ENCODE measurements around the gene AUTS2.

Gene AUTS2

GRCh38 chr7:69799990-69800389, 201.7 kb downstream of the AUTS2 start:
- H3K27me3 Mint-ChIP-seq (ENCODE audit: low read depth) = no peaks in the 10 kb centered on the region
- no peak overlapping the region for H3K4me3 Mint-ChIP-seq
- peaks cover 36% of the 10 kb centered on the region for H3K4me1 Mint-ChIP-seq
- H3K36me3 Mint-ChIP-seq (ENCODE audit: low read depth) = no peaks in the 10 kb centered on the region
- TF ChIP-seq, protein P1, sequence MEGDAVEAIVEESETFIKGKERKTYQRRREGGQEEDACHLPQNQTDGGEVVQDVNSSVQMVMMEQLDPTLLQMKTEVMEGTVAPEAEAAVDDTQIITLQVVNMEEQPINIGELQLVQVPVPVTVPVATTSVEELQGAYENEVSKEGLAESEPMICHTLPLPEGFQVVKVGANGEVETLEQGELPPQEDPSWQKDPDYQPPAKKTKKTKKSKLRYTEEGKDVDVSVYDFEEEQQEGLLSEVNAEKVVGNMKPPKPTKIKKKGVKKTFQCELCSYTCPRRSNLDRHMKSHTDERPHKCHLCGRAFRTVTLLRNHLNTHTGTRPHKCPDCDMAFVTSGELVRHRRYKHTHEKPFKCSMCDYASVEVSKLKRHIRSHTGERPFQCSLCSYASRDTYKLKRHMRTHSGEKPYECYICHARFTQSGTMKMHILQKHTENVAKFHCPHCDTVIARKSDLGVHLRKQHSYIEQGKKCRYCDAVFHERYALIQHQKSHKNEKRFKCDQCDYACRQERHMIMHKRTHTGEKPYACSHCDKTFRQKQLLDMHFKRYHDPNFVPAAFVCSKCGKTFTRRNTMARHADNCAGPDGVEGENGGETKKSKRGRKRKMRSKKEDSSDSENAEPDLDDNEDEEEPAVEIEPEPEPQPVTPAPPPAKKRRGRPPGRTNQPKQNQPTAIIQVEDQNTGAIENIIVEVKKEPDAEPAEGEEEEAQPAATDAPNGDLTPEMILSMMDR (IDR thresholded peaks at IDR 0.05; ENCODE audit: unreplicated experiment in 3 of 3) = no peak
- no peaks in the 10 kb centered on the region for H3K9me3 Mint-ChIP-seq
- H3K27ac Mint-ChIP-seq = no peak overlapping the region

DNA sequence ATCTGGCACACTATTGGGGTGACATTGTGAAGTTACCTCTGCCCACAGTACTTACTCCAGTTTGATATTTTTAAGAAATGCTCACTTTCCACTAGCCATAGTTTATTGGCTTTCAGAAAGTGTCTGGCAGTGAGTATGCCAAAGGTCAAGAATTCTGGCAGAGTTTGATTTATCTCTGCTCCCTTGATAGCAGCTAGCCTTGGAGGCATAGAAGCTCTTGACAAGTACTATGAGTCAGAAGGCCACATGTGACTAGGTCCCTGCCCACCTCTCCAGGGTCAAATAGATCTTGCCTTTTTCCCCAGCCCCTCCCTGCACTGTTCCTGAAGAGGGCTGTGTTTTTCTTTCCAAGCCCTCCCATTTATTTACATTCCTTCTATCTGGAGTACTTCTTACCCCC, 202.2 kb downstream of the AUTS2 start:
- Mint-ChIP-seq H3K27ac (peak overlapping the region in 1 of 3 experiments; percentile 20), H3K27me3 (ENCODE audit: low read depth) (no peaks in the 10 kb centered on the region), H3K4me3 (no peak overlapping the region)

DNA sequence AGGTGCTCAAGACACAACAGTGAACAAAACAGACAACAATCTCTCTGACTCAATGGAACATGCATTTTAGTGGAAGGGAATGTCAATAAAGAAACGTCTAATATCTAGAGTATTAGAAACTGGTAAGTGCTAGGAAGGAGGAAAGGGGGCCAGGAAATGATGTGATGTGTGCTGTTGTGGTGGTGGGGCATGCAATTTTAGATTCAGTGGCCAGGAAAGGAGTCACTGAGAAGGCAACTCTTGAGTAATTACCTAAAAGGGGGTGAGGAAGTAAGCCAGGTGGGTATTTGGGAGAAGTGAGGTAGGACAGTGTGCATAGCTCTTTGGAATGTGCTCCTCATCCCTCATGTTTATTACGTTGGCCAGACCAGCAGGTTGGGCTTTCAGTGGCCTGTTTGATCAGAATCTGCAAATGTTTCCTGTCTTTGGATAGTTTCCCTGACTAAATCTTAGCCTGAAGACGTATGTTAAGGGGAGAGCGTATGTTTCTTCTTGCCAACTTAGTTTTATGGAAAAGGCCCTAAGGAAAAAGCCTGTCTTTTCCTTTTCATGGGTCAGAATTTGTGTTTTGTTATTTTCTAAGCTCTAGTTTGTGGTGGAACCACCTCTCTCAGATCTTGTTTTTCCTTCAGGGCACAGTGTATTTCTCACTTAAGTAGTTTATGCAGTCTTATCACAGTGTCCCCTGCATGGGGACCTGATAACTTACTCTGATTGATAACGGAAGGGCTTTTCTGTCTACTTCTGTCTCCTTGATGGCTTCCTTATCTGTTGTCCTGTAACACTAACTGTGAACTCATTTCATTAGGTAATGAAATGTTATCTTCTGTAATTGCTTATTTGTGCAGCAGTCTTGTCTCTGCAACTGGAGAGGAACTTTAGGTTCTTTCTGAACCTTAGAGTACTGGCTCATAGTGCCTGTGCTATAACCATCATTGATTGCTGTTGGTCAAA, 203.7 kb downstream of the AUTS2 start:
- no peak overlapping the region for H3K4me3 Mint-ChIP-seq
- TF ChIP-seq, protein P1 (IDR thresholded peaks at IDR 0.05; ENCODE audit: unreplicated experiment in 3 of 3) = no peak
- H3K4me1 Mint-ChIP-seq = peaks cover 40% of the 10 kb centered on the region
- no peaks in the 10 kb centered on the region for H3K36me3 Mint-ChIP-seq (ENCODE audit: low read depth)
- H3K27ac Mint-ChIP-seq = no peak overlapping the region
- no peaks in the 10 kb centered on the region for H3K9me3 Mint-ChIP-seq
- H3K27me3 Mint-ChIP-seq (ENCODE audit: low read depth) = no peaks in the 10 kb centered on the region

More for the DNA sequence above, 202.2 kb downstream of the AUTS2 start:
- H3K36me3 Mint-ChIP-seq (ENCODE audit: low read depth) = no peaks in the 10 kb centered on the region
- H3K4me1 Mint-ChIP-seq = peaks cover 40% of the 10 kb centered on the region
- H3K9me3 Mint-ChIP-seq = no peaks in the 10 kb centered on the region
- TF ChIP-seq, protein P1 (IDR thresholded peaks at IDR 0.05; ENCODE audit: unreplicated experiment in 3 of 3) = no peak

DNA sequence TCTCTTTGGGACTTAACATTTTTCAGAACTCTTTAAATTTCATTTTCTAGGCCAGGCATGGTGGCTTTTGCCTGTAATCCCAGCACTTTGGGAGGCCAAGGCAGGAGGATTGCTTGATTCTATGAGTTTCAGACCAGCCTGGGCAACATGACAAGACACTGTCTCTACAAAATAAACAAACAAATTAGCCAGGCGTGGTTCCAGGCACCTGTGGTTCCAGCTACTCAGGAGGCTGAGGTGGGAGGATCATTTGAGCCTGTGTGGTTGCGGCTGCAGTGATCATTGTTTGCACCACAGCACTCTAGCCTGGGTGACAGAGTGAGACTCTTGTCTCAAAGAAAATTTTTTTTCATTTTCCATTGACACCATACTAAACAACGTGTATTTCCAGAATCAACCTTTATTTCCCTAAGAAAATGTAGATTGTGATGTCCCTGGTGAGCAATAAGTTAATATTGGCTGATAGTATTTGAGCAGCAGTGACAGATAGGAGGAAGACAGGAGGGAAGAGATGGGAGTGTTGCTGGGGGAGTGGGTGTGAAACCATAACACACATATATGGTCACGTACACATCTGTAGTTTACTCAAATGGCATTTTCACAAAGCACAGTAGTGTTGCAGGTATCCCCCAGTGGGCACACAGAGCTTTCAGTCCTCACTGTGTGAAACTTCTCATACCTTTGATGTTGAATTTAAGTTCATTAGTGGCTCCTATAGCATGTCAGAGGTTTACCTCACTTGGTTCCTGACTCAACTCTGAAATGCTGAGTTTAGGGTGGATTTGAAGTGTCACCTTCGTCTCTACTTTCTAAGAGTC, 205.6 kb downstream of the AUTS2 start:
- Mint-ChIP-seq H3K36me3 (ENCODE audit: low read depth) (peaks cover 3% of the 10 kb centered on the region), H3K27me3 (ENCODE audit: low read depth) (no peaks in the 10 kb centered on the region), H3K4me3 (no peak overlapping the region), H3K4me1 (peaks cover 35% of the 10 kb centered on the region), H3K27ac (no peak overlapping the region), H3K9me3 (no peaks in the 10 kb centered on the region)
- TF ChIP-seq, protein P1 (IDR thresholded peaks at IDR 0.05; ENCODE audit: unreplicated experiment in 3 of 3) = no peak

GRCh38 chr7:69804962-69805361, 206.7 kb downstream of the AUTS2 start:
- TF ChIP-seq, protein P1 (IDR thresholded peaks at IDR 0.05; ENCODE audit: unreplicated experiment in 3 of 3) = no peak
- peaks cover 34% of the 10 kb centered on the region for H3K4me1 Mint-ChIP-seq
- H3K27ac Mint-ChIP-seq = no peak overlapping the region
- H3K27me3 Mint-ChIP-seq (ENCODE audit: low read depth) = no peaks in the 10 kb centered on the region
- H3K36me3 Mint-ChIP-seq (ENCODE audit: low read depth) = peaks cover 3% of the 10 kb centered on the region
- H3K9me3 Mint-ChIP-seq = no peaks in the 10 kb centered on the region
- no peak overlapping the region for H3K4me3 Mint-ChIP-seq
